Breast epithelium (tissue), 4 donors: ENCODE results near the gene MAL. TPM values are rescaled to one million over a fixed set of nuclear protein-coding genes. Genes with fewer than 3 reads are reported as not detected.

Experiments
- DNase-seq, 2 donors: peaks; one replicate each; pipeline ENCODE4 v3.0.0-alpha.2; 2019; ENCODE audit warnings: low spot score in 2 of 2
- H3K27ac ChIP-seq, 2 donors: fragments of 200-600 bp; sonication (generic) in 1 of 2; one replicate each; pipeline ENCODE4 v1.5.1; 2016 to 2019; ENCODE audit warnings: mild to moderate bottlenecking in 1 of 2
- H3K27me3 ChIP-seq, 2 donors: fragments of 200-600 bp; sonication (generic) in 1 of 2; one replicate each; pipeline versions ENCODE4 v1.5.1 to v1.6.0; 2017 to 2019; ENCODE audit warnings: control low read depth in 1 of 2, mild to moderate bottlenecking in 1 of 2
- H3K36me3 ChIP-seq: fragments of 200-600 bp; one replicate; pipeline ENCODE4 v1.5.1; 2019
- H3K4me1 ChIP-seq, 2 donors: fragments of 200-600 bp; sonication (generic); one replicate each; pipeline ENCODE4 v1.5.1; 2016 to 2019; ENCODE audit warnings: control low read depth in 1 of 2
- H3K4me3 ChIP-seq, 3 donors: fragments of 200-600 bp; sonication (generic); 1 replicate in 2 of 3; 2 replicates in 1 of 3; pipeline ENCODE4 v1.5.1; 2016 to 2019; ENCODE audit warnings: mild to moderate bottlenecking in 3 of 3, moderate library complexity in 2 of 3
- H3K9me3 ChIP-seq, 2 donors: fragments of 200-600 bp; sonication (generic) in 1 of 2; one replicate each; pipeline ENCODE4 v1.5.1; 2016 to 2019; ENCODE audit warnings: control low read depth in 1 of 2
- CTCF ChIP-seq, 3 donors: fragments of 450-650 bp; IDR thresholded peaks; one replicate each; pipeline ENCODE4 v1.5.1; 2016 to 2017; ENCODE audit warnings: antibody characterized with exemption in 3 of 3, mild to moderate bottlenecking in 3 of 3, moderate library complexity in 3 of 3
- POLR2A ChIP-seq: fragments of 450-650 bp; IDR thresholded peaks from one replicate; pipeline ENCODE4 v1.6.1; 2016; ENCODE audit warnings: antibody characterized with exemption, mild to moderate bottlenecking, moderate library complexity
- POLR2AphosphoS5 ChIP-seq, 3 donors: sonication (generic); formaldehyde crosslinking; IDR thresholded peaks; one replicate each; pipeline ENCODE4 v1.6.1; 2017; ENCODE audit warnings: antibody characterized with exemption in 3 of 3
- intact Hi-C: fragments of 100-400 bp; cut with DNase I; formaldehyde crosslinking; loops from one replicate; pipeline ENCODE4 v1.15.1; 2023; ENCODE audit warnings: low total_unique reads
- total RNA-seq, 3 donors: library from RNA; depleted of rRNA; stranded (reverse); fragments of >200 nt; gene quantifications; one replicate each; pipeline ENCODE4 v1.1.0, GENCODE V29; 2016

Gene MAL
- total RNA-seq, 3 donors from 2014 or later = 0.32 to 2.3 TPM; not detected in 1

- TF ChIP-seq CTCF (IDR thresholded peaks at IDR 0.05) (no peak), POLR2A (no peak), POLR2AphosphoS5 (IDR thresholded peaks at IDR 0.05) (no peak)
- no peaks in the 10 kb centered on the region for H3K36me3 ChIP-seq
- peak in 1 of 2 donors; percentile 9 for DNase-seq
- peaks cover 0 to 15% of the 10 kb centered on the region in 2 donors for H3K27me3 ChIP-seq
- H3K4me1 ChIP-seq = no peaks in the 10 kb centered on the region
- H3K27ac ChIP-seq = no peak overlapping the region
- no peaks in the 10 kb centered on the region for H3K9me3 ChIP-seq
- H3K4me3 ChIP-seq = no peak overlapping the region
- intact Hi-C loops = no loop called here
Observed at GRCh38 chr2:94987074-94988020, 38.2 kb upstream of the MAL start.

GRCh38 chr2:94990956-94991355 is 34.6 kb upstream of the MAL start:
- no peak overlapping the region for H3K27ac ChIP-seq
- peaks cover 0 to 8% of the 10 kb centered on the region in 2 donors for H3K27me3 ChIP-seq
- DNase-seq = no peak
- no peaks in the 10 kb centered on the region for H3K9me3 ChIP-seq
- no peak overlapping the region for H3K4me3 ChIP-seq
- intact Hi-C loops = no loop called here
- no peaks in the 10 kb centered on the region for H3K36me3 ChIP-seq
- TF ChIP-seq POLR2A (no peak), CTCF (IDR thresholded peaks at IDR 0.05) (no peak), POLR2AphosphoS5 (IDR thresholded peaks at IDR 0.05) (no peak)
- H3K4me1 ChIP-seq = no peaks in the 10 kb centered on the region

- H3K36me3 ChIP-seq = no peaks in the 10 kb centered on the region
- H3K4me3 ChIP-seq = no peak overlapping the region
- no peak overlapping the region for H3K27ac ChIP-seq
- no peaks in the 10 kb centered on the region for H3K4me1 ChIP-seq
- intact Hi-C loops = no loop called here
- no peak for DNase-seq
- peaks cover 0 to 8% of the 10 kb centered on the region in 2 donors for H3K27me3 ChIP-seq
- TF ChIP-seq POLR2AphosphoS5 (IDR thresholded peaks at IDR 0.05) = no peak
- TF ChIP-seq CTCF (IDR thresholded peaks at IDR 0.05) = no peak
- TF ChIP-seq POLR2A = no peak
- H3K9me3 ChIP-seq = no peaks in the 10 kb centered on the region
Observed at GRCh38 chr2:94992360-94992759, 33.1 kb upstream of the MAL start.

GRCh38 chr2:94993176-94994062 is 32.1 kb upstream of the MAL start:
- Histone ChIP-seq H3K36me3 (no peaks in the 10 kb centered on the region), H3K27me3 (peaks cover 0 to 7% of the 10 kb centered on the region in 2 donors), H3K9me3 (no peaks in the 10 kb centered on the region), H3K4me3 (no peak overlapping the region), H3K4me1 (no peaks in the 10 kb centered on the region), H3K27ac (no peak overlapping the region)
- peak in 1 of 2 donors; percentile 42 for DNase-seq
- TF ChIP-seq POLR2A (no peak), POLR2AphosphoS5 (IDR thresholded peaks at IDR 0.05) (no peak), CTCF (IDR thresholded peaks at IDR 0.05) (no peak)
- intact Hi-C loops = no loop called here
